ENCODE measurements around the gene SELENOO. TPM values are rescaled to one million over a fixed set of nuclear protein-coding genes. Genes with fewer than 3 reads are reported as not detected.

Gene SELENOO
- total RNA-seq, 1 experiment from 2014 or later: 29.6 TPM

DNA sequence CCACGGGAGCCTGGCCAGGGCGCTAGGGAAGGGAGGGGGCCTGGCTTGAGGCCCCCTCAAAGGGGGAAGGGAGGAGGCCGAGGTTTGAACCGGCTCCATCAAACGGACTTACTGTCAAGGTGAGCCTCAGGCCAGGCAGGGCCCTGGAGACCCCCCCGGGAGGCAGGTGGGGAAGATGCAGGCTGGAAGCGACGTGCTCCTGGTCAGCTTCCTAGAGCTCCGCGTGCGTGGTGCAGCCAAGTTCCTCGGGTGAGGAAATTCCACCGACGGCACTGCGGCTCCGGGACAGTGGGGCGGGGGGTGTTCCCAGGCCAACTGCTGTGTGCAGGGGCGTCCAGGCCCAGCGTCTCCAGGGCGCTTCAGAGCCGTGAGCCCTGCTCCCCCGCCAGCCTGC, 22.3 kb upstream of the SELENOO start:
- ATAC-seq (no peak), DNase-seq (ENCODE audit: low read depth, low spot score) (no peak)
- H3K27me3 ChIP-seq (ENCODE audit: insufficient read depth, low read length): no peaks in the 10 kb centered on the region
- no peak overlapping the region for H2AFZ ChIP-seq (ENCODE audit: low read depth, low read length, poor library complexity, severe bottlenecking)
- ChIA-PET RAD21 (ENCODE audit: low non-redundant PET in 1 of 2, low total read pairs in 2 of 2, uncharacterized antibody in 2 of 2, unreplicated experiment in 2 of 2) (no interaction called here), CTCF (no interaction called here), POLR2A (no interaction called here)
- no peaks in the 10 kb centered on the region for H3K79me2 ChIP-seq (ENCODE audit: insufficient read depth, low read length)
- no TSS peak for BruUV-seq (replicated peaks)
- H3K9me2 ChIP-seq (ENCODE audit: insufficient read depth): no peaks in the 10 kb centered on the region
- no peak overlapping the region for H3K4me3 ChIP-seq (replicated peaks in 1 of 2; ENCODE audit: low read depth in 1 of 2, low read length in 2 of 2)
- no peaks in the 10 kb centered on the region for H3K36me3 ChIP-seq (ENCODE audit: control insufficient read depth in 1 of 2, insufficient read depth in 2 of 2, low read length in 2 of 2)
- no peak overlapping the region for H3K9ac ChIP-seq (ENCODE audit: low read length)
- peaks cover 0 to 2% of the 10 kb centered on the region in 2 experiments; a peak in 3 of 4 replicates for H3K4me1 ChIP-seq (ENCODE audit: control insufficient read depth in 1 of 2, insufficient read depth in 2 of 2, low read length in 2 of 2)
- no peaks in the 10 kb centered on the region for H4K20me1 ChIP-seq (ENCODE audit: insufficient read depth)
- no peak overlapping the region for H3K27ac ChIP-seq (ENCODE audit: low read depth, low read length)
- no peaks in the 10 kb centered on the region for H3K9me3 ChIP-seq (ENCODE audit: control insufficient read depth in 1 of 2, insufficient read depth in 1 of 2, low read depth in 1 of 2, low read length in 2 of 2)
- TF ChIP-seq EGR1 (IDR thresholded peaks at IDR 0.05; ENCODE audit: low read depth): no peak
- TF ChIP-seq SRF (IDR thresholded peaks at IDR 0.05; ENCODE audit: low read depth): no peak
- TF ChIP-seq SP1 (IDR thresholded peaks at IDR 0.05; ENCODE audit: low read depth): no peak
- no peak for TF ChIP-seq ELF1 (IDR thresholded peaks at IDR 0.05; ENCODE audit: borderline replicate concordance, low read depth)
- no peak for TF ChIP-seq YY1 (IDR thresholded peaks at IDR 0.05; ENCODE audit: extremely low read depth, insufficient replicate concordance, low read depth, low read length)
- no peak for TF ChIP-seq RAD21 (IDR thresholded peaks at IDR 0.05; ENCODE audit: low read depth)
- TF ChIP-seq CBX3 (IDR thresholded peaks at IDR 0.05; ENCODE audit: low read depth): no peak
- H3K4me2 ChIP-seq (ENCODE audit: low read length): no peak overlapping the region
- intact Hi-C loops (cut with micrococcal nuclease): no loop called here

DNA sequence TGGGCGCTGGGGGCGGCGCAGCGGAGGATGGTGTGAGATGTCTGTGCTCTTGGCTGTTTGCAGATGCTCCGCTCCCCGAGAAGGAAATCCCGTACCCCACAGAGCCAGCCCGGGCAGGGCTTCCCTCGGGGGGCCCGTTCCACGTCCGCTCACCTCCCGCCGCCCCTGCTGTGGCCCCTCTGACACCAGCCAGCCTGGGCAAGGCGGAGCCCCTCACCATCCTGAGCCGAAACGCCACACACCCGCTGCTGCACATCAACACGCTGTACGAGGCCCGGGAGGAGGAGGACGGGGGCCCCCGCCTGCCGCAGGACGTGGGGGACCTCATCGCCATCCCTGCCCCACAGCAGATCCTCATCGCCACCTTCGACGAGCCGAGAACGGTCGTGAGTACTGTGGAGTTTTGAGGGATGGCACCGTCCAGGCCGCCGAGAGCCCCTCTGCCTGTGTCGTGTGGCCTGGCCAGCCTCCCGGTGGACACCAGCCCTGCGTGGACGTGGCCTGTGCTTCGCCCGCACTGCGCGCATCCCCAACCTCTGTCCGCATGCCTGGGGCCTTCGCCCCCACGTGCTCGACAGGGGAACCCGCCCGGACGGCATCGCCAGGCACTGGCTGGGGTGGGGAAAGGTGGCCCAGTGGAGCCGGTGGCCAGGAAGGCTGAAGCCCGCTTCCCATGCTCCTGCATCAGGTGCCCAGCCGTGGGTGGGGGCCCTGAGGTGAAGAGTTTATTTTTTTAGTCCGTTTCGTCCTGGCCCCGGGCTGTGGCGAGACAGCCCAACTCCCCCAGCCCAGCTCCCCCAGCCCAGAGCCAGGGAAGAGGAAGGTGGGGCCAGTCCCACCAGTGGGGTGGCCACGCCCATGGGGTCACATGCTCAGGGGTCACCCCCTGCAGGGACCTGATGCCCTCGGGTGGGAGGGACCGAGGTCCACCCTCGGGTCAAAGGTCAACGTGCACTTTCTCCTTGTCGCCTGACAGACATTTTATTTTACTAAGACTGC, 21.6 kb upstream of the SELENOO start:
- Histone ChIP-seq H4K20me1 (ENCODE audit: insufficient read depth) (no peaks in the 10 kb centered on the region), H3K27me3 (ENCODE audit: insufficient read depth, low read length) (no peaks in the 10 kb centered on the region), H3K27ac (ENCODE audit: low read depth, low read length) (no peak overlapping the region), H3K9me2 (ENCODE audit: insufficient read depth) (no peaks in the 10 kb centered on the region), H3K4me1 (ENCODE audit: control insufficient read depth in 1 of 2, insufficient read depth in 2 of 2, low read length in 2 of 2) (peaks cover 6 to 9% of the 10 kb centered on the region in 2 experiments; a peak in 3 of 4 replicates), H3K4me2 (ENCODE audit: low read length) (no peak overlapping the region), H3K9me3 (ENCODE audit: control insufficient read depth in 1 of 2, insufficient read depth in 1 of 2, low read depth in 1 of 2, low read length in 2 of 2) (no peaks in the 10 kb centered on the region), H2AFZ (ENCODE audit: low read depth, low read length, poor library complexity, severe bottlenecking) (no peak overlapping the region), H3K4me3 (replicated peaks in 1 of 2; ENCODE audit: low read depth in 1 of 2, low read length in 2 of 2) (no peak overlapping the region), H3K79me2 (ENCODE audit: insufficient read depth, low read length) (no peaks in the 10 kb centered on the region), H3K36me3 (ENCODE audit: control insufficient read depth in 1 of 2, insufficient read depth in 2 of 2, low read length in 2 of 2) (no peaks in the 10 kb centered on the region), H3K9ac (ENCODE audit: low read length) (no peak overlapping the region)
- BruUV-seq (replicated peaks): no TSS peak
- no peak for ATAC-seq
- no peak for DNase-seq (ENCODE audit: low read depth, low spot score)
- intact Hi-C loops (cut with micrococcal nuclease): no loop called here
- ChIA-PET POLR2A (no interaction called here), RAD21 (ENCODE audit: low non-redundant PET in 1 of 2, low total read pairs in 2 of 2, uncharacterized antibody in 2 of 2, unreplicated experiment in 2 of 2) (no interaction called here), CTCF (no interaction called here)
- TF ChIP-seq YY1 (IDR thresholded peaks at IDR 0.05; ENCODE audit: extremely low read depth, insufficient replicate concordance, low read depth, low read length) (no peak), SP1 (IDR thresholded peaks at IDR 0.05; ENCODE audit: low read depth) (no peak), CEBPB (IDR thresholded peaks at IDR 0.05; ENCODE audit: low read depth) (no peak), ELF1 (IDR thresholded peaks at IDR 0.05; ENCODE audit: borderline replicate concordance, low read depth) (no peak), TCF7L2 (IDR thresholded peaks at IDR 0.05; ENCODE audit: borderline replicate concordance, extremely low read depth, insufficient read depth, insufficient read length) (no peak), RAD21 (IDR thresholded peaks at IDR 0.05; ENCODE audit: low read depth) (no peak), ZNF274 (IDR thresholded peaks at IDR 0.05; ENCODE audit: low read depth, low read length) (no peak), JUND (IDR thresholded peaks at IDR 0.05) (no peak), FOSL1 (IDR thresholded peaks at IDR 0.05; ENCODE audit: low read depth) (no peak)
- TF ChIP-seq, protein P1, sequence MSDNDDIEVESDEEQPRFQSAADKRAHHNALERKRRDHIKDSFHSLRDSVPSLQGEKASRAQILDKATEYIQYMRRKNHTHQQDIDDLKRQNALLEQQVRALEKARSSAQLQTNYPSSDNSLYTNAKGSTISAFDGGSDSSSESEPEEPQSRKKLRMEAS (IDR thresholded peaks at IDR 0.05): no peak
- TF ChIP-seq, protein P2, sequence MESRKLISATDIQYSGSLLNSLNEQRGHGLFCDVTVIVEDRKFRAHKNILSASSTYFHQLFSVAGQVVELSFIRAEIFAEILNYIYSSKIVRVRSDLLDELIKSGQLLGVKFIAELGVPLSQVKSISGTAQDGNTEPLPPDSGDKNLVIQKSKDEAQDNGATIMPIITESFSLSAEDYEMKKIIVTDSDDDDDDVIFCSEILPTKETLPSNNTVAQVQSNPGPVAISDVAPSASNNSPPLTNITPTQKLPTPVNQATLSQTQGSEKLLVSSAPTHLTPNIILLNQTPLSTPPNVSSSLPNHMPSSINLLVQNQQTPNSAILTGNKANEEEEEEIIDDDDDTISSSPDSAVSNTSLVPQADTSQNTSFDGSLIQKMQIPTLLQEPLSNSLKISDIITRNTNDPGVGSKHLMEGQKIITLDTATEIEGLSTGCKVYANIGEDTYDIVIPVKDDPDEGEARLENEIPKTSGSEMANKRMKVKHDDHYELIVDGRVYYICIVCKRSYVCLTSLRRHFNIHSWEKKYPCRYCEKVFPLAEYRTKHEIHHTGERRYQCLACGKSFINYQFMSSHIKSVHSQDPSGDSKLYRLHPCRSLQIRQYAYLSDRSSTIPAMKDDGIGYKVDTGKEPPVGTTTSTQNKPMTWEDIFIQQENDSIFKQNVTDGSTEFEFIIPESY (IDR thresholded peaks at IDR 0.05; ENCODE audit: extremely low read depth, insufficient replicate concordance, low read length): no peak
- TF ChIP-seq, protein P3, sequence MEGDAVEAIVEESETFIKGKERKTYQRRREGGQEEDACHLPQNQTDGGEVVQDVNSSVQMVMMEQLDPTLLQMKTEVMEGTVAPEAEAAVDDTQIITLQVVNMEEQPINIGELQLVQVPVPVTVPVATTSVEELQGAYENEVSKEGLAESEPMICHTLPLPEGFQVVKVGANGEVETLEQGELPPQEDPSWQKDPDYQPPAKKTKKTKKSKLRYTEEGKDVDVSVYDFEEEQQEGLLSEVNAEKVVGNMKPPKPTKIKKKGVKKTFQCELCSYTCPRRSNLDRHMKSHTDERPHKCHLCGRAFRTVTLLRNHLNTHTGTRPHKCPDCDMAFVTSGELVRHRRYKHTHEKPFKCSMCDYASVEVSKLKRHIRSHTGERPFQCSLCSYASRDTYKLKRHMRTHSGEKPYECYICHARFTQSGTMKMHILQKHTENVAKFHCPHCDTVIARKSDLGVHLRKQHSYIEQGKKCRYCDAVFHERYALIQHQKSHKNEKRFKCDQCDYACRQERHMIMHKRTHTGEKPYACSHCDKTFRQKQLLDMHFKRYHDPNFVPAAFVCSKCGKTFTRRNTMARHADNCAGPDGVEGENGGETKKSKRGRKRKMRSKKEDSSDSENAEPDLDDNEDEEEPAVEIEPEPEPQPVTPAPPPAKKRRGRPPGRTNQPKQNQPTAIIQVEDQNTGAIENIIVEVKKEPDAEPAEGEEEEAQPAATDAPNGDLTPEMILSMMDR (IDR thresholded peaks at IDR 0.05 in 2 of 3, conservative IDR thresholded peaks at IDR 0.05 in 1 of 3; ENCODE audit: borderline replicate concordance in 1 of 3, insufficient read depth in 1 of 3, low read depth in 2 of 3, low read length in 2 of 3): no peak

Data from HCT116 (cell line).